SH-SY5Y (cell line): ENCODE measurements around the gene SELENOV.

Experiments used
- GATA2 ChIP-seq: IDR thresholded peaks from 2 replicates; pipeline ENCODE4 v1.6.1; 2011; ENCODE audit warnings: mild to moderate bottlenecking, low read depth, low read length
- GATA3 ChIP-seq: IDR thresholded peaks from 2 replicates; pipeline ENCODE4 v1.6.1; 2011; ENCODE audit warnings: low read depth, mild to moderate bottlenecking, low read length, moderate library complexity

The SELENOV gene

DNA sequence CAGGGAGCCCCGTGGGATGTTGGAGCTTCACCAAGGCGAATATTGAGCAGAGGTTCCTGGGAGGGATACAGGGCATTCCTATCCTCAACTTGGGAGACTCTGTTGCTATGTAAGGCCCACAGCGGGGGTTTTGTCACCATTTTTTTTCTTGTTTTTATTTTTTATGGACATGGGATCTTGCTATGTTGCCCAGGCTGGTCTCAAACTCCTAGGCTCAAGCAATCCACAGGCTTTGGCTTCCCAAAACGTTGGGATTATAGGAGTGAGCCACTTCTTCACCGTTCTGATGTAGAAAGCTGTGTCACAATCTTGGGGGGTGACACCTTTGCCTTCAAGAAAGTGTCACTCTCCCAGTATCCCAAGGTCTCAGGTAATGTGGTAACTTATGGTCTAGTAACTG lies 13.6 kb upstream of the SELENOV start:
- TF ChIP-seq GATA3 (no peak), GATA2 (no peak)

DNA sequence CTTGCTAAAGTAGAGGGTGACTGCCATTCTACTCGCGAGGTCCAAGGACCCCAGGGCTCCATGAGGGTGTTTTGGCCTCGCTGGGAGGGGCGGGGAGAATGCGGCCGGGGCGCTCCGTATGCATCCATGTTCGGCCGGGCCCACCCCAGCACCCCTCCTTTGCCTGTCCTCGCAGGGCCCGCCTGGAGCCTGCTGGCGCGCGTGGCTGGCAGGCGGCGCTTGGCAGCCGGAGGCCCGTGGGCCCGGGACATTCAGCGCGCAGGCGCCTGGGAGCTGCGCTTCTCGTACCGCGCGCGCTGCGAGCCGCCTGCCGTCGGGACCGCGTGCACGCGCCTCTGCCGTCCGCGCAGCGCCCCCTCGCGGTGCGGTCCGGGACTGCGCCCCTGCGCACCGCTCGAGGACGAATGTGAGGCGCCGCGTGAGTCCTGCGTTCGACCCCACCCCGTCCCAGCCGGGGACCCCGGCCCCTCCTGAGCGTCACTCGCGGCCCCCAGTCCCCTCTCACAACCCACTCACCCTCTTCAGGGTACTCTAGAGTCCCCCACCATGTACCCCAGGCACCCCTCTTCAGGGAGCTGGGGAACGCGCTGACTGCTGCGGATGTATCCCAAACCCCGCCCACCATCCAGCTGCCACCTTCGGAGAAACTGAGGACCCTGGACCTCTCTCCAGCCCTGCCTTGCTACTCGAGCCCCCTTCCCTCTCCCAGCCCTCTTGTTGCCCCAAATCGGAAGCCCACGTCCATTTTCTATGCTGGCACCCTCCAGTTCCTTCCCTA lies 12.1 kb upstream of the SELENOV start:
- TF ChIP-seq GATA2, result no peak
- no peak for TF ChIP-seq GATA3

DNA sequence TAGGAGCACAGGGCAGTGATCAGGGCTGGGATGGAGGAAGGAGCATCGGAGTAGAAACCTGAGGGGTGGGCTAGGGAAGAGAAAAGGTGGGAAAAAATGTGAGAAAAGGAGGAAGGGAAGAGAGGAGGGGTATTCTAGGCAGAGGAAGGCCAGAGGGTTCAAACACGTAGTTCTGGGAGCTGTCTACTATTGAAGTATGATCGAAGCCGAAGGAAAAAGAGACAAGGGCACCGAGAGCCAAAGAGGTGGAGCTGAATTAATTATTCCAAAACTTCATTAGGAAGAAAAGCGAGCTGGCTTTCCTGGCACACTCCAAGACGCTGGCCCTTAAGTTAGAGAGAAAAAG lies 8.4 kb upstream of the SELENOV start:
- TF ChIP-seq GATA2 (no peak), GATA3 (no peak)

DNA sequence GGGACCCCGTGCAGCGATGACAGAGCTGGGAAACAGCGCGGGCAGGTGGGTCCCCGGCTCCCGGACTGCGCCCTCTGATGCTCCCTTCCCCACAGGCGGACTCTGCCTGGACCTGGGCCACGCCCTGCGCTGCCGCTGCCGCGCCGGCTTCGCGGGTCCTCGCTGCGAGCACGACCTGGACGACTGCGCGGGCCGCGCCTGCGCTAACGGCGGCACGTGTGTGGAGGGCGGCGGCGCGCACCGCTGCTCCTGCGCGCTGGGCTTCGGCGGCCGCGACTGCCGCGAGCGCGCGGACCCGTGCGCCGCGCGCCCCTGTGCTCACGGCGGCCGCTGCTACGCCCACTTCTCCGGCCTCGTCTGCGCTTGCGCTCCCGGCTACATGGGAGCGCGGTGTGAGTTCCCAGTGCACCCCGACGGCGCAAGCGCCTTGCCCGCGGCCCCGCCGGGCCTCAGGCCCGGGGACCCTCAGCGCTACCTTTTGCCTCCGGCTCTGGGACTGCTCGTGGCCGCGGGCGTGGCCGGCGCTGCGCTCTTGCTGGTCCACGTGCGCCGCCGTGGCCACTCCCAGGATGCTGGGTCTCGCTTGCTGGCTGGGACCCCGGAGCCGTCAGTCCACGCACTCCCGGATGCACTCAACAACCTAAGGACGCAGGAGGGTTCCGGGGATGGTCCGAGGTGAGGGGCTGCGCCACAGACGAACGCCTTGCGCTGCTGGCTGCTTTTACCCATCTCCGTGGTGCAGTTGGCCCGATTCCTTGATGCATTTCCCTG lies 7.8 kb upstream of the SELENOV start:
- TF ChIP-seq GATA3, result no peak
- no peak for TF ChIP-seq GATA2

DNA sequence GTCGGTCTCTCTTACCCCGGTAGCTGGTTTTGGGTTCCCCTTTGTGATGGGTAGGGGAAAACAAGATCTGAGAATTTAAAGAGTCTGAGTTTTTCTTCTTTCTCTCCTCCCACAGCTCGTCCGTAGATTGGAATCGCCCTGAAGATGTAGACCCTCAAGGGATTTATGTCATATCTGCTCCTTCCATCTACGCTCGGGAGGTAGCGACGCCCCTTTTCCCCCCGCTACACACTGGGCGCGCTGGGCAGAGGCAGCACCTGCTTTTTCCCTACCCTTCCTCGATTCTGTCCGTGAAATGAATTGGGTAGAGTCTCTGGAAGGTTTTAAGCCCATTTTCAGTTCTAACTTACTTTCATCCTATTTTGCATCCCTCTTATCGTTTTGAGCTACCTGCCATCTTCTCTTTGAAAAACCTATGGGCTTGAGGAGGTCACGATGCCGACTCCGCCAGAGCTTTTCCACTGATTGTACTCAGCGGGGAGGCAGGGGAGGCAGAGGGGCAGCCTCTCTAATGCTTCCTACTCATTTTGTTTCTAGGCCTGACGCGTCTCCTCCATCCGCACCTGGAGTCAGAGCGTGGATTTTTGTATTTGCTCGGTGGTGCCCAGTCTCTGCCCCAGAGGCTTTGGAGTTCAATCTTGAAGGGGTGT lies 7.1 kb upstream of the SELENOV start:
- TF ChIP-seq GATA3, result no peak
- TF ChIP-seq GATA2, result peak; percentile 64; the same call in 1 of the 2 replicates

DNA sequence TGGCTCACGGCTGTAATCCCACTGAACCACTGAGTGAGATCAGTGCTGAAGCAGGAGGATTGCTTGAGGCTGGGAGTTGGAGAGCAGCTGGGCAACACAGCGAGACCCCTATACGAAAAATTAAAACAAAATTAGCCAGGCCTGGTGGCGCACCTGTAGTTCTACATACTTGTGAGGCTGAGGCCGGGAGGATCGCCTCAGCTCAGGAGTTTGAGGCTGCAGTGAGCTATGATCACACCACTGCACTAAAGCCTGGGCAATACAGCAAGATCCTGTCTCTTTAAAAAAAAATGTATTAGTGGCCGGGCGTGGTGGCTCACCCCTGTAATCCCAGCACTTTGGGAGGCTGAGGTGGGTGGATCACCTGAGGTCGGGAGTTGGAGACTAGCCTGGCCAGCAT lies 6.3 kb upstream of the SELENOV start:
- TF ChIP-seq GATA3 (no peak), GATA2 (no peak)

DNA sequence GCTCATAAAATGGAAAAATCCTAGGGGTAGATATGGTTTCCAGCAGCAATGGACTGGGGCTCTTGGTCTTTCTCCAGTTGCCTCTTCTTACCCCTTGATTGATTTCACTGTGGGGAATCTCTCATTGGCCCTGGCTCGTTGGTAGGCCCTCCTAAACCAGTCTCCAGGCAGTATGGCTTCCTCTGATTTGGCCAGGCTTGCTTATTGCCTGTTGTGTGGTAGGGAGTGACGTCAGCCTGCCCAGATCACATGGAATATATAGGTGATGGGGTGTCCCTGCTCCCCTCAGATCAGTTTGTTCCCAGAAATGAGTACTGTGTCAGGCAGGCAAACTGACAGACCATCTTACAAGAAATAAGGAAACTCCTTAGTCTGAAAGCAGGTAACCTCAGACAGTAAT lies 5.7 kb upstream of the SELENOV start:
- TF ChIP-seq GATA3, result no peak
- no peak for TF ChIP-seq GATA2

DNA sequence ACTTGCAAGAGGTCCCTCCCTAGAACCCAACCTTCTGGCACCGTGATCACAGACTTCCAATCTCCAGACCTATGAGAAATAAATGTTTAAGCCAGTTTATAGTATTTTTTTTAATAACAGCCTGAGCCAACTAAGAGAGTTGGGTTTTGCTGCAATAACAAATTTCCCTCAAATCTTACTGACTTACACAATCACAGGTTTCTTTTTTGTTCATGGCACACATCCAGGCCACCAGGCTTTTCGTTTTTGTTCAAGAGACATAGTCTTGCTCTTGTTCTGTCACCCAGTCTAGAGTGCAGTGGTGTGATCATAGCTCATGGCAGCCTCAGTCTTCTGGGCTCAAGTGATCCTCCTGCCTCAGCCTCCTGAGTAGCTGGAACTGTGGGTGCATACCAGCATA lies 2.0 kb upstream of the SELENOV start:
- TF ChIP-seq GATA2 (no peak), GATA3 (no peak)

DNA sequence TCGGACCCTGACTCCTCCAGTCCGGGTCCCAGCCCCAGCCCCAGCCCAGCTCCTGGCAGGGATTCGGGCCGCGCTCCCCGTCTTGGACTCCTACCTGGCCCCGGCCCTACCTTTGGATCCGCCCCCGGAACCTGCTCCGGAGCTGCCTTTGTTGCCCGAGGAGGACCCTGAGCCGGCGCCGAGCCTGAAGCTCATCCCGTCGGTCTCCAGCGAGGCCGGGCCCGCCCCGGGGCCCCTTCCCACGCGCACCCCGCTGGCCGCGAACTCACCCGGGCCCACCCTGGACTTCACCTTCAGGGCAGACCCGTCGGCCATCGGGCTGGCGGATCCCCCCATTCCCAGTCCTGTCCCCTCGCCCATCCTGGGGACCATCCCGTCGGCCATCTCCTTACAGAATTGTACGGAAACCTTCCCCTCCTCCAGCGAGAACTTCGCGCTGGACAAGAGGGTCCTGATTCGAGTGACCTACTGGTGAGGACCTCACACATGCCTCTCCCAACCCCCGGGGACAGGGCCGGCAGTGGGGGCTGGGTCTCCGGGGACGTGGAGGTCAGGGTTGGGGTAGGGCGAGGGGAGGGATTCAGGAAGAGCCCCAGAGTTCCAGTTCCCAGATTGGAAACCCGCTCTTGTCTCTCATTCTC lies 732 bp downstream of the SELENOV start:
- no peak for TF ChIP-seq GATA3
- no peak for TF ChIP-seq GATA2

DNA sequence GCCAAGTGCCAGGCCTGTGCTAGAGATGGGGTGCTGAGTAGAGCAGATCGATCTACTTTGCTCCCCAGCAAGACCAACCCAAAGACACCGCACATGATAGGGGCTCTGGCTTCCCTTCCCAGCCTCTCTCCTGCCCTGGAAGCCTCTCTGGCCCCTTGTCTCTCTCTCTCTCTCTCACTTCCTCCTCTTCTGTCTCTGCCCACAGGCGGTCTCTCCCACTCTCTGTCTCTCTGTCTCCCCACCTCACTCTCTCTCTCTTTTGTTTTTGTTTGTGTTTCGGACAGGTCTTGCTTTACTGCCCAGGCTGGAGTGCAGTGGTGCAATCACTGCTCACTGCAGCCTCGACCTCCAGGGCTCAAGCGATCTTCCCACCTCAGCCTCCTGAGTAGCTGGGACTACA lies 1.3 kb downstream of the SELENOV start:
- TF ChIP-seq GATA2 (no peak), GATA3 (no peak)

DNA sequence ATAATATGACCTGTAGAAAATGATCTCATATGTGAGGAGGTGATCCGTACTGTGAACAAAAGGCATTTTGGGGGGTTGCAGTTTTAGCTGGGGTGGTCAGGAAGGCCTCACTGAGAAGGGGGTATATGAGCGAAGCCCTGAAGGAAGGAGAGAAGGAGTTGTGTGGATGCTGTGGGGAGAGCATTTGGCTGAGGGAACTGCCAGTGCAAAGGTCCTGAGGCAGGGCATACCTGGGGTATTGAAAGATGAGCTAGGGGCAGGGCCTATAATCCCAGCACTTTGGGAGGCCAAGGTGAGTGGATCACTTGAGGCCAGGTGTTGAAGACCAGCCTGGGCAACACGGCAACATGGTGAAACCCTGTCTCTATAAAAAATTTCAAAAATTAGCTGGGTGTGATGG lies 2.5 kb downstream of the SELENOV start:
- TF ChIP-seq GATA2 (no peak), GATA3 (no peak)

DNA sequence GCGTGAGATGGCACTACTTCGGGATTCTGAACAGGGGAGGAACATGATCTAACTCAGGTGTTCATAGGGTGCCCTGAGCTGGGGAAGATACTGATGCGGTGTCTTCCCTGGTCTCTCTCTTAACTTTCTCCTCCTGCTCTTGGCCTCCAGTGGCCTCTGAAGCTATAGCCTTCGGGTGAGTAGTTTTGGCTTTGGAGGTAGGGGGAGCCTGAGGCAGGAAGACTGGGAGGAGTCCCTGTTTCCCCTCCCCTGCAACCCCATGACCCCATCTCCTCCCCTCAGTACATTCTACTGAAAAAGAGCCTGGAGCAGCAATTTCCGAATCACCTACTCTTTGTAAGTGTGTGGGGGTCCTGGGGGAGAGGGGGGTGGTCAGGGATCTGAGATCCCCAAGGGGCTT lies 3.5 kb downstream of the SELENOV start:
- TF ChIP-seq GATA2, result no peak
- no peak for TF ChIP-seq GATA3

DNA sequence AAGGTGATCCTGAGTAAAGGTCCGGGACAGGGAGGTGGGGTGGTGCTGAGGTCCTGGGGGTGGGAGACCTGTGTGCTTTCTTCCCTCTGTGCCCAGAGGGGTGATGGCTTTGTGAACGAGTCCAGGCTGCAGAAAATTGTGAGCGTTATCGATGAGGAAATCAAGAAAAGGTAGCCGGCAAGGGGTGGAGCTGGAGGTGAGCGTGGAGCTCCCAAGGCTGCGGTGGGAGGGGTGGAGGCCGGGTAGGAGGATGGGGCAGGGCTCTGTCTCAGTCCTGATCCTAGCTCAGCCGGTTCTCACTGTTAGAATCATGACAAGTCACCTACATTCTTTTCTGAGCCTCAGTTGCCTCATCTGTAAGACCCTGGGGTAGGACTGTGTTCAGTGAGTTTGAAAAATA lies 4.0 kb downstream of the SELENOV start:
- TF ChIP-seq GATA2 (no peak), GATA3 (no peak)
